Adrenal gland (tissue), 12 donors: Measurements from ENCODE around the gene IL1RAP. TPM values are rescaled to one million over a fixed set of nuclear protein-coding genes. Genes with fewer than 3 reads are reported as not detected.

Experiments used
- DNase-seq, 7 donors: peaks; one replicate each; pipeline ENCODE4 v3.0.0-alpha.2; 2019 to 2020
- H3K27ac ChIP-seq, 5 donors: fragments of 200-600 bp; sonication (generic) in 4 of 5; 1 replicate in 3 of 5; 2 replicates in 2 of 5; pipeline versions ENCODE4 v1.5.1 to v1.8.0; 2016 to 2020; ENCODE audit warnings: mild to moderate bottlenecking in 1 of 5
- H3K27me3 ChIP-seq: fragments of 200-600 bp; 2 replicates; pipeline ENCODE4 v1.8.0; 2021
- H3K36me3 ChIP-seq, 2 donors: fragments of 200-600 bp; replicated peaks in 1 of 2; 1 replicate in 1 of 2; 2 replicates in 1 of 2; pipeline versions ENCODE4 v1.5.1 to v1.8.0; 2018 to 2022
- H3K4me1 ChIP-seq, 2 donors: fragments of 200-600 bp; replicated peaks in 1 of 2; 1 replicate in 1 of 2; 2 replicates in 1 of 2; pipeline versions ENCODE4 v1.5.1 to v1.8.0; 2018 to 2021
- H3K4me3 ChIP-seq, 4 donors: fragments of 200-600 bp; sonication (generic) in 3 of 4; one replicate each; pipeline ENCODE4 v1.5.1; 2016 to 2018
- H3K9me3 ChIP-seq, 3 donors: fragments of 200-600 bp; sonication (generic) in 1 of 3; replicated peaks in 1 of 3; 1 replicate in 2 of 3; 2 replicates in 1 of 3; pipeline versions ENCODE4 v1.5.1 to v1.8.0; 2016 to 2021
- POLR2A ChIP-seq, 2 donors: fragments of 450-650 bp; IDR thresholded peaks; one replicate each; pipeline ENCODE4 v1.6.1; 2017; ENCODE audit warnings: antibody characterized with exemption in 2 of 2, mild to moderate bottlenecking in 2 of 2, moderate library complexity in 1 of 2
- WGBS, 4 donors: extraction: QIAGEN DNeasy Blood & Tissue Kit in 2 of 4; methylation state at CpG; one replicate each; pipeline versions ENCODE4 v1.1.5 to v1.1.7; 2013 to 2017; 5-methylcytosine and 5-hydroxymethylcytosine counted together
- intact Hi-C, 2 donors: fragments of 100-400 bp; cut with DNase I; formaldehyde crosslinking; loops; one replicate each; pipeline versions ENCODE4 v1.14.1 to v1.15.0; 2022 to 2023
- polyA plus RNA-seq, 3 donors: library from polyadenylated mRNA; stranded (reverse); fragments of 200-250 nt in 2 of 3; fragments of 350-450 nt in 1 of 3; fragmentation: Illumina TruSeq in 1 of 3; extraction: RNeasy Lipid Tissue Mini Kit (QIAGEN cat#74804) in 1 of 3; gene quantifications; one replicate each; pipeline ENCODE4 v1.2.3, GENCODE V29; 2013 to 2014
- total RNA-seq, 9 donors: library from RNA; depleted of rRNA in 4 of 9; stranded (reverse); fragments of >200 nt in 4 of 9; fragments of 120-200 nt in 1 of 9; fragmentation: NEBNext Ultra II Directional in 1 of 9; extraction: Animal tissue kit (Norgen Biotek cat#: 25700) in 1 of 9; gene quantifications; one replicate each; pipeline versions ENCODE4 v1.1.0 to v1.2.4, GENCODE V29; 2013 to 2023
- TF ChIP-seq, protein P1 (sequence below), 6 experiments: fragments of 450-650 bp in 4 of 6; fragments of 200-600 bp in 2 of 6; sonication (generic) in 1 of 6; IDR thresholded peaks; 1 replicate in 5 of 6; 2 replicates in 1 of 6; pipeline versions ENCODE4 v1.5.1 to v1.8.0; 2016 to 2021; ENCODE audit warnings: antibody characterized with exemption in 6 of 6, mild to moderate bottlenecking in 2 of 6, moderate library complexity in 1 of 6
- donor health status: healthy with polysubstance abuse.
- donor health status: Bipolar disorder and iron deficiency.
- donor health status: DM: yes; HTN: yes; CAD: no.
- donor health status: DM: no; HTN: no; CAD: no.
- donor health status: DM: no; HTN: no; CAD: no.
- donor health status: DM: yes; HTN: yes; CAD: no.

The IL1RAP gene
- total and polyA plus RNA-seq, 12 donors: 0.97 to 17.1 (median 6.7) TPM

DNA sequence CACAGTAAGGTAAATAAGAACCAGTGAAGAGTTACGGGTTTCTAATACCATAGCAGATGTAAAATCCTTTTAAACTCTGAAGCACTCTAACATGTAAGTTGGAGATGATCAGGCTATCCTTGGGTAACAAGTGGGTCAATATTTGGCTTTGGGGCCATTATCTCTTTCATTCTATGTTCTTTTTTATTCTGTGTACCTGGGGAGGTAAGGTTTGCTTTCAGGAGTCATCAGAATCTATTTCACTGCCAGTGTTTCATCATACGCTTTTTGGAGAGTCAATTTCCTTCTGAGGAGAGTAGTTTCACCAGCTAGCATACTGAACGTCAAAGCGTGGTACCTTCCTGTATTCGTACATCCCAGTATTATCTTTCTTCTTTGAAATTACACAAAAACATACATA is 182.1 kb downstream of the IL1RAP start:
- 84 to 90% (median 88%) methylated on average over 5 of the region's 5 CpGs for WGBS, 4 donors
- intact Hi-C loops: loop anchor here in 1 of 2 donors (5.0 kb wide), 1 partner anchor 184 kb away; the partner anchor contains the start of gene IL1RAP
- H3K27me3 ChIP-seq: no peaks in the 10 kb centered on the region
- TF ChIP-seq, protein P1, sequence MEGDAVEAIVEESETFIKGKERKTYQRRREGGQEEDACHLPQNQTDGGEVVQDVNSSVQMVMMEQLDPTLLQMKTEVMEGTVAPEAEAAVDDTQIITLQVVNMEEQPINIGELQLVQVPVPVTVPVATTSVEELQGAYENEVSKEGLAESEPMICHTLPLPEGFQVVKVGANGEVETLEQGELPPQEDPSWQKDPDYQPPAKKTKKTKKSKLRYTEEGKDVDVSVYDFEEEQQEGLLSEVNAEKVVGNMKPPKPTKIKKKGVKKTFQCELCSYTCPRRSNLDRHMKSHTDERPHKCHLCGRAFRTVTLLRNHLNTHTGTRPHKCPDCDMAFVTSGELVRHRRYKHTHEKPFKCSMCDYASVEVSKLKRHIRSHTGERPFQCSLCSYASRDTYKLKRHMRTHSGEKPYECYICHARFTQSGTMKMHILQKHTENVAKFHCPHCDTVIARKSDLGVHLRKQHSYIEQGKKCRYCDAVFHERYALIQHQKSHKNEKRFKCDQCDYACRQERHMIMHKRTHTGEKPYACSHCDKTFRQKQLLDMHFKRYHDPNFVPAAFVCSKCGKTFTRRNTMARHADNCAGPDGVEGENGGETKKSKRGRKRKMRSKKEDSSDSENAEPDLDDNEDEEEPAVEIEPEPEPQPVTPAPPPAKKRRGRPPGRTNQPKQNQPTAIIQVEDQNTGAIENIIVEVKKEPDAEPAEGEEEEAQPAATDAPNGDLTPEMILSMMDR (IDR thresholded peaks at IDR 0.05): no peak
- no peak for TF ChIP-seq POLR2A (IDR thresholded peaks at IDR 0.05)
- no peak overlapping the region for H3K27ac ChIP-seq
- H3K9me3 ChIP-seq: no peaks in the 10 kb centered on the region
- H3K36me3 ChIP-seq: no peaks in the 10 kb centered on the region
- peaks cover 0 to 8% of the 10 kb centered on the region in 2 donors for H3K4me1 ChIP-seq
- DNase-seq: no peak
- no peak overlapping the region for H3K4me3 ChIP-seq

DNA sequence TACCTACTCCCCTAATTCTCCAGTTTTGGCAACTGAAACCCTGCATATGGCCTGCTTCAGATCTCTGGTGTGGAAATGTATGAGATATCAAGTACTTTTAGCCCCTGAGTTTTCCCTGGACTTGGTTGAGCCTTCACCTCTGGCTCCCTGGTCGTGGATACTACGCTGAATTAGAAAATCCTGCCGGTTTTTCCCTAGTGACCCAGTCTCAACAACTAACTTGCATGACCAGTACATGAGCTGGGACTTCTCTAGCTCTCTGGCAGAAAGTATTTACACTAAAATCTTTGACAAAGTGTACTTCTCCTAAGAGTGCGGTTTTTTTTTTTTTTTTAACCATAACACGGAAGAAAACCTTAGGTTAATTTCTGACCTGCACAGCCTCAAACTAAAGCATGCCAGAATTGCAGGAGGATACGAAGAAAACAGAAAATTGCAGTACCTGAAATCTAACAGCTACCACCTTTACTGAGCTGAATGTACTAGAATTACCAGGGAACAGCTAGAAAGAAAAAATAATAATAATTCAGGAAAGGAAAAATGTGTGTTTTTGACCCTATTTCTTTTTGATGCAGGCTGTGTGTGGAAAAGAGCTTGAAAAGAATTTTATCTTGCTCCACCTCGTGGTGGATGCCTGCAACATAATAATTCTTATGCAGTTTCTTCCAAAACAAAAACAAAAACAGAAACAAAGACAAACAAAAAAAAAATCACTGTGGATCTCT is 183.1 kb downstream of the IL1RAP start:
- intact Hi-C loops: loop anchor here in 1 of 2 donors (5.0 kb wide), 1 partner anchor 185 kb away; the partner anchor contains the start of gene IL1RAP
- Histone ChIP-seq H3K4me3 (no peak overlapping the region), H3K27me3 (no peaks in the 10 kb centered on the region), H3K27ac (no peak overlapping the region), H3K4me1 (peaks cover 0 to 8% of the 10 kb centered on the region in 2 donors), H3K36me3 (no peaks in the 10 kb centered on the region), H3K9me3 (no peaks in the 10 kb centered on the region)
- DNase-seq: peak in 4 of 7 donors; percentile 8 to 33 (median 20)
- no peak for TF ChIP-seq POLR2A (IDR thresholded peaks at IDR 0.05)
- TF ChIP-seq, protein P1 (IDR thresholded peaks at IDR 0.05): peak; percentile 47 to 66 (median 56)
- WGBS, 4 donors: 50 to 60% (median 53%) methylated on average over 7 of the region's 7 CpGs

GRCh38 chr3:190697502-190697830 is 183.6 kb downstream of the IL1RAP start:
- Histone ChIP-seq H3K4me1 (peaks cover 0 to 8% of the 10 kb centered on the region in 2 donors), H3K36me3 (no peaks in the 10 kb centered on the region), H3K4me3 (no peak overlapping the region), H3K9me3 (no peaks in the 10 kb centered on the region), H3K27me3 (no peaks in the 10 kb centered on the region), H3K27ac (no peak overlapping the region)
- no peak for DNase-seq
- TF ChIP-seq, protein P1 (IDR thresholded peaks at IDR 0.05): no peak
- no peak for TF ChIP-seq POLR2A (IDR thresholded peaks at IDR 0.05)
- intact Hi-C loops: loop anchor here in 1 of 2 donors (5.0 kb wide), 1 partner anchor 185 kb away; the partner anchor contains the start of gene IL1RAP

DNA sequence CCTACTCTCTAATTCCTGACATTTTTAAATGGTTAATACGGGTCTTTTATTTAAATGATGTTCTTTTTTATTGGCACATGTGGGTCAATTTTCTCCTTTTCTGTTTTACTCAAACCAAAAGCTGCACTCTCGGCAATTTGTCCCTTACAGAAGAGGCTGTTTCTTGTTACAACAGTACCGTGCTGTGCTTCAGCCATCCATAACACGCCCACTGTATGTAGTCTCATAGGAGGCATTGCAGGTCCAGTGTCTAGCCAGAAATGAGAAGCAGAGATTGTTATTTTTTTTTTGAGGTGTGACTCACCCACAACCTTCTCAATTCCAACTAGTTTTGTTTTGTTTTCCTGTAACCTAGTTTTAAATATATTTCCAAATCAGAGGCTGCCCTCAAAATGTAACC is 184.0 kb downstream of the IL1RAP start:
- H3K27me3 ChIP-seq: no peaks in the 10 kb centered on the region
- no peak overlapping the region for H3K27ac ChIP-seq
- 38 to 57% (median 52%) methylated on average over 4 of the region's 4 CpGs for WGBS, 4 donors
- DNase-seq: peak in 2 of 7 donors; percentile 7 to 17
- no peak overlapping the region for H3K4me3 ChIP-seq
- intact Hi-C loops: loop anchor here in 1 of 2 donors (5.0 kb wide), 1 partner anchor 186 kb away; the partner anchor contains the start of gene IL1RAP
- no peak for TF ChIP-seq POLR2A (IDR thresholded peaks at IDR 0.05)
- TF ChIP-seq, protein P1 (IDR thresholded peaks at IDR 0.05): no peak
- H3K36me3 ChIP-seq: no peaks in the 10 kb centered on the region
- H3K4me1 ChIP-seq: peaks cover 0 to 8% of the 10 kb centered on the region in 2 donors
- no peaks in the 10 kb centered on the region for H3K9me3 ChIP-seq
